HPDE6-E6E7 (cell line): Measurements from ENCODE around the gene COL5A3.
"Not testable (repeated sequence)": the region's sequence is repeated elsewhere in the genome, so short reads cannot be mapped to it uniquely, and the experiment has no call there.

ENCODE experiments used
- DNase-seq: peaks from one replicate; pipeline ENCODE4 v3.0.0; 2011; ENCODE audit warnings: missing footprints; ENCODE audit errors: extremely low spot score

The COL5A3 gene

DNA sequence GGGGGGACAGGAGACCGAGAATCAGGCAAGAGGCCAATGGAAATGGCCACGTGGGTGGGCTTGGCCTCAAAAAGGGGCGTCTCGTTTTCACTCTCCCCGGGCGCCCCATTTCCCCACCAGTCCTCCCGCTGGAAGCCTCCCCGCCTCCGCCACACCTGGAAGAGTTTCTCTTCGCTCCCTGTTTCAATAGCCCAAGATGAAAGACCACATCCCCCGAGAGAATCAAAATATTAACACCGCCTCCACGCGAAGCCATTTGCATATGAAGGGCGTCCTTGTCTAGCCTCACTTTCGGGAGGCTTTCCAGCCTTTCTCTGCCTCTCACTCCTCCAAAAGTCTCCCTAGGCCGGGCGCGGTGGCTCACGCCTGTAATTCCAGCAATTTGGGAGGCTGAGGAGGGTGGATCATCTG, 73.3 kb downstream of the COL5A3 start:
- no peak for DNase-seq

DNA sequence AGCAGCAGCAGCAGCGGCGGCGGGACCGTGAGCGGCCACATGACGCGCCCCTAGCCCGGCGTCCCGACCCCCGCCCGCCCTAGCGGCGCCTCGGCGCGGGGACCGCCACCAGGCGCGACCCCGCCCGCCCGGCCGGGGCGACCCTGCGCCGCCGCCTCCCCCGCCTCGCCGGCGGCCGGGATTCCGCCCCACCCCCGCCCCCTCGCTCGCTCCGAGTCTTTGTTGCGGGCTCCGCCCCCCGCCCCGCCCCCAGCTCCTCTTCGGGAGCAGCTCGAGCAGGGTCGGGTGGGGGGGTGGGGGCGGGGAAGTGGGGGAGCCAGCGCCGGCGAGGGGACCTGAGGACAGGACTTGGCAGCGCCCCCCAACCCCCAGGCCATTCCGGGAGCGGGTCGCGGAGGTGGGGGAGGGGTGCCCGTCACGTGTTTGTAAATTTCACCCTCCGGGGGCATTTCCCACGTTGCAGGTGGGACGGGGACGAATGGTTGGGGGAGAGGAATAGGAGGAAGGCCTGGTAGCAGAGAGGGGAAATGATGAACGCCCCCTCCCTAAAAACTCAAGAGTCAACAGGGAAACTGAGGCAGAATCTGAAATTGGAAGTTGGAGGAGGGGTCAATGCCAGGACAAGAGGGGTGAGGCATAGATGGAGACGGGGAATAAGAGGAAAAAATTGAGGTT, 73.8 kb downstream of the COL5A3 start, which contains the start of gene OLFM2:
Gene OLFM2 (minus strand): TSS at position 190 of the 675 bp plus-strand sequence. CDS start 149 bp downstream, at position 41.
- DNase-seq: no peak

DNA sequence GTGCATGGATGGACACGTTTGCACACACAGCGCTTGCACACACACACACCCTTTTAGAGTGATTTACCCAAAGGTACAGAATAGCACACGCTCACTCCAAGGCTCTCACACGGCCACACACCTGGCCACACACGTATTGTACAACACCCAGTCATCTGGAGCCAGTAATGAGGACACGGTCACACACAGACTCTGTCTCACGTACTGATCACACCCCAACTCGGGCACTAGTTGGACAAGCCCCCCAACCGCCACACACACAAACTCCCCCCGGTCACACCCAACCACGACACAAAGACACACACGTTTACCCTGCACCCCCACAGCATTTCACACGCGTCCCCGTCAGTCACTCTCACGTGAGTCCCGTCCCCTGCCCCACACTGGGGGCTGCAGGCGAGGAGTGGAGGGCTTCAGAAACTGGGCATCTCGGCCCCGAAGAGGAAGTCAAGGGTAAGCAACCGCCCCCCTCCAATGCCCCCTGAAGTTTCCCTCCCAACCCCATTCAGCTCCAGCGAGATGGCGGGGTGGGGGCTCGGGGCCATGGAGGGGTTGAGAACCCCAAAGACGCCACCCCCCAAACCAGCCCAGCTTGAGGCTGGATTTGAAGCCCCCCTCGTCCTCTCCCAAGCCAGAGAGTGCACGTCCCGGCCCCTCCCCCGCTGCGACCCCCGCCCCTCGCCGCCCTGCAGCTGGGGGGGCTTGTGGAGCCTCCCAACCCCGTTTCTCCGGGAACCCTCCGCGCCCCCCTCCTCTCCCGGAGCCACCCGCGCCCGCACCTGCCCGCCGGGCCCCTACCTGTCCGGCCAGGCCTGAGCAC, 74.6 kb downstream of the COL5A3 start:
- DNase-seq: no peak

DNA sequence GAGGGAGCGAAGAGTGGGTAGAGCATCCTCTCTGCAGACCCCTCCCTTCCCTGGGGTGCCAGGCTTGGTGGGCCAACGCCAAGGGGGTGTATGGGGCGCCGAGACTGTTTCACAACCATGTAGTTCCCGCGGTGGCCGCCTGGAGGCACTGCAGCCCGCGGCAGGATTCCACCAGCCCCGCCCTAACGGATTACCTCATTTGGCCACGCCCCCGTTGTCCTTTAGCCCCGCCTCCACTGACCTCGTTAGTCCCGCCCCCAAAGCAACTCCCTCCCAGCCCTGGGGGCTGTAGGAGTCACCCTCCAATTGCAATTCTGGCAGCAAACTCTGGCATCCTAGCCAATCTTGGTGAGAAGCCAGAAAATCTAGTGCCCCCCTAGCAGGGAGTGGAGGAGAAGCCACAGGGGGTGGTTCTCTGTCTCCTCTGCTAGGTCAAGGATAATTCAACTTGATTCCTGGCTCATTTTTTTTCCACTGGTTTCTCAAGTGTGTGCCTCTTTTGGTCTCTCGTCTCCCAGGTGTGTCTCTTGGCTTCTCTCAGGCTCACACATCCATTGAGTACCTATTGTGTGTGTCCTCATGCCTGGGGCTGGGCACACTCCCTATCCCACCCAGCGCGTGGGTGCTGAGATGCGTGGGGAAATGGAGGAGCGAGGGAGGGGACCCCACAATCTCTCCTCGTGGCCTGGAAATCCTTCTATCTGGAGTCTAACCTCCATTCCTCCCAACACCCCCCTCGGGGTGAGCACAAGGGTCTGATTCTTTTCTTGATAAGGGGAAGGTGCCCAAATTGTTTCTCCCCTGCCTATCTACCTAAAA, 76.0 kb downstream of the COL5A3 start:
- DNase-seq: no peak

DNA sequence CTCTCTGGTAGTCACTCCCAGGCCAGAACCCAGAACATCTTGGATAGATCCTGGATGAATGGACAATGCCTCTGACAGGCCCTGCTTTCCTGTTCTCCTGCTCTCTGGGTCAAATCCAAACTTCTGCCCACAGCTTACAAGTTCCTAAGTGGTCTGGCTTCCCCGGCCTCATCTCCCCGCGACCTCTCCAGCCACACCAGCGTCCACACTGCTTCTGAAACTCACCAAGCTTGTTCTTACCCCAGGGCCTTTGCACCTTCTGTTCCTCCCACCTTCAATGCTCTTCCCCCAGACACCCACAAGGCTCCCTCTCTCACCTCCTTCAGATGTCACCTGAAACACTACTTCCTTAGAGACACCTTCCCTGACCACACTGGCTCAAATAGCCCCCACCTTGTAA, 77.5 kb downstream of the COL5A3 start:
- DNase-seq: no peak

DNA sequence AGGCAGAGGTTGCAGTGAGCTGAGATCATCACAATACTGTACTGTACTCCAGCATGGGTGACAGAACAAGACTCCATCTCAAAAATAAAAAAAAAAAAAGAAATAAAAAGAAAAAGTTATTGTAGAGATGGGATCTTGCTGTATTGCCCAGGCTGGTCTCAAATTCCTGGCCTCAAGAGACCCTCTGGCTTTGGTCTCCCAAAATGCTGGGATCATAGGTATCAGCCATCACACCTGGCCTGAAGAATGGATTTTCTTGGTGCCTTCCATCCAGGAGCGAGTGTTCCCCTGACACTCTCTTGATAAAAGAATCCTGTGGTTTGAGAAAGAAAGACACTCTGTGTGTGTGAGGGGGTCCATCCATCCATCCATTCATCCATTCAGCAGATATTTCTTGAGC, 78.7 kb downstream of the COL5A3 start:
- DNase-seq: no peak

DNA sequence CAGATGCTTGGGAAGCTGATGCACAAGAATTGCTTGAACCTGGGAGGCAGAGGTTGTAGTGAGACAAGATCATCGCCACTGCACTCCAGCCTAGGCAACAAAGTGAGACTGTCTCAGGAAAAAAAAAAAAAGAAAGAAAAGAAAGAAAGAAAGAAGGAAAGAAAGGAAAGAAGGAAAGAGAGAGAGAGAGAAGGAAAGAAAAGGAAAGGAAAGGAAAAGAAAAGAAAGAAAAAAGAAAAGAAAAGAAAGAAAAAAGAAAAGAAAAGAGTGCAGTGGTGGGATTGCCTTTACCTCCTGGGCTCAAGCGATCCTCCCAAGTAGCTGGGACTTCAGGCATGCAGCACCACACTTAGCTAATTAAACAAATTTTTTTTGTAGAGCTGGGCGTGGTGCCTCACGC, 86.9 kb downstream of the COL5A3 start:
- no peak for DNase-seq

DNA sequence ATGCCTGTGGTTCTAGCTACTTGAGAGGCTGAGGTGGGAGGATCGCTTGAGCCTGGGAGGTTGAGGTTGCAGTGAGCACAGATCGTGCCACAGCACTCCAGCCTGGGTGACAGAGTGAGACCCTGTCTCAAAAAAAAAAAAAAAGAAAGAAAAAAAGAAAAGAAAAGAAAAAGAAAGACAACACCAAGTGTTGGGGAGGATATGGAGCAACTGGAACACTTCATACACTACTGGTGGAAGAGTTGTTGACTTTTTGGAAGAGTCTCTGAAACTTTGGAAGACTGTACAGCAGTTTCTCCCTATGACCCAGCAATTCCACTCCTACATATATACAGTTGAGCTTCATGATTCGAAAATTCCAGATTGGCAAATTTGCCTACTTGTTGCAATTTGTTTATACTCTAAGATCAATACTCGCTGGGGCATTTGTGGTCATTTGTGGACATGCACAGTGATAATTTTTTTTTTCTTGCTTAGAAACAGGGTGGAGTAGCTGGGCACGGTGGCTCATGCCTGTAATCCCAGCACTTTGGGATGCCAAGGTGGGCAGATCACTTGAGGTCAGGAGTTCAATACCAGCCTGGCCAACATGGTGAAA, 87.4 kb downstream of the COL5A3 start:
- not testable (repeated sequence) for DNase-seq

DNA sequence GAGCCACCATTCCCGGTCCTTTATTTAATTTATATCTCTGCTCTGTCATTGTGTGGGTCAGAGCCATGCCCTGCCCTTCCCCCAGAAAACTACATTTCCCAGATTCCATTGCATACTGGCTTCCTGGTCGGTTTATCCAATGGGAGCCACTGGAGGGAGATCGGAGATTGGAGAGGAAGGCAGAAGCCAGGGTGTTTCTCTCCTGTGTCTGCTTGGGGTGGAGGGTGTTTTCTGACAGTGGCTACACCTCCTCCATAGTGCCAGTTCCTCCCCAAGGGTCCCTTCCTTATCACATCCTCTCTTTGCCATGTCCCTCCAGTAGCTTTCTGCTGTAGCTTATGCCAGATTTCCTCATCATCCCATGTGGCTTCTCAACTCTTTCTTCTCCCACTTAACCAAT, 93.0 kb downstream of the COL5A3 start:
- peak; percentile 64 for DNase-seq

DNA sequence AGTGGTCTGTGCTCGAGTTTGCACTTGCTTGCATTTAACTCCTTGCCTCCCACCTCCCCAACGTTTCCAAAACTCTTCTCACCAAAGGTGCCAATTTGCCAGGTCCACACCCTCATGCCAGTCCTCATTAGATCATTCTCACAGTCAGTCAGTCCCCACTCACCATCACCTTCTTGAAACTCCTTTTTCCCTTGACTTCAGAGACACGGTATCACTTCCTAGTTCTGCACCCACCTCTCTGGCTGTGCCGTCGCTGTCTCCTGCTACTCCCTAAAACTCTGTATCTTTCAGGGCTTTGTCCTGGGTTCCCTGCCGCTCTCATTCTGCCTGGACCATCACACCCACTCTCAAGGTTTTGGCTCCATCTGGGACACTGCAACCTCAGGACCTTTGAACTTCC, 93.6 kb downstream of the COL5A3 start:
- DNase-seq: no peak

DNA sequence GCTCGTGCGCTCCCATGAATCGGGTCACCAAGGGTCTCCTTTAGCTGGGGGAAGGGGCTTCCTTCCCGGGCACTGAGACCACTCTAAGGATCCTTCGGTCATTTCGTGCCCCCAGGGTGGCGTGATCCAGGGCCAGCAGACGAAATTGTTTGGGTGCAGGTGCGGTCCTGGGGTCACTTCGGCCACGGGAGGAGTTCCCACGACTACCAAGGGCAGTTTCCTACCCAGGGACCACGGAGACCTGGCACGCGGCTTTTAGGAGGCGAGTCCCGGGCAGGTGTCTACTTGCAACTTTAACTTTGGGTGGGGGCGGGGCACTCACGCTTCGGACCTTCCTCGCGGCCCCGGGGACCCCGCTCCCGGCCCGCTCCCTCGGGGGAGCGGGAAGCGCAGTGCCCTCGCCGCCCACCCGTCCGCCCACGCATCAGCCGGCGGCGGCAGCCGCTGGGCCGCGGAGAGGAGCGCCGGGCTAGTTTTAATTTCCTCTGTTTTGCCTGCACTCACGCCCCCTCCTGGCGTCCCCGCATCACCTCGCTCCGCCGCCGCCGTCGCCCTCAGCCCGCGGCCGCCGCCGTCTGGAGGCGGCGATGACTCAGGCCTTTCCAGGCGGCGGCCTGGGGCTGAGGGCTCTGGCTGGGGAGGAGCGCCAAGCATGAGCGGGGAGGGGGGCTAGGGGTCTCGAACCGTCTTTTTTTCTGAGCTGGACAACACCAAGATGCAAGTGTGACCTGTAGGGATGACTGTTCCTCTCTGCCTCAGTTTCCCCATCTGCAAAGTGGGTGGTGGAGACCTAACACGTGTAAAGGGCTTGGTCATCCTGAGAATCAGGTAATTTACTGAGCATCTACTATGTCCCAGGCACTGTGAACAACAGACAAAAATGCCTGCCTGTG, 95.7 kb downstream of the COL5A3 start:
- DNase-seq: peak; percentile 87

DNA sequence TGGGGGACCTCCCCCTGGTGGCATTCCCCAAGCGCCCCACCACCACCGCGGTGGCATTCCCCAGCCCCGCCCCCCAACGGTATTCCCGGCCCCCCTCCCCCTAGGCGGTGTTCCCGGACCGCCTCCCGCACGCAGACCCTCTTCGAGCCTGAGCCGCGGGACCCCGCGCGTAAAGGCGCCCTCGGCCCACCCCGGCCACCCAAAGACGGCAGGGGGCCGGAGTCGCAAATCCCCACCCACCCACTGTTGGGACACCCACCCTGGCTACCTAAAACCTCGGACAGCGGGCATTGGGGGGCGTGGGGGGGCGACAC, 96.3 kb downstream of the COL5A3 start:
- DNase-seq: no peak

DNA sequence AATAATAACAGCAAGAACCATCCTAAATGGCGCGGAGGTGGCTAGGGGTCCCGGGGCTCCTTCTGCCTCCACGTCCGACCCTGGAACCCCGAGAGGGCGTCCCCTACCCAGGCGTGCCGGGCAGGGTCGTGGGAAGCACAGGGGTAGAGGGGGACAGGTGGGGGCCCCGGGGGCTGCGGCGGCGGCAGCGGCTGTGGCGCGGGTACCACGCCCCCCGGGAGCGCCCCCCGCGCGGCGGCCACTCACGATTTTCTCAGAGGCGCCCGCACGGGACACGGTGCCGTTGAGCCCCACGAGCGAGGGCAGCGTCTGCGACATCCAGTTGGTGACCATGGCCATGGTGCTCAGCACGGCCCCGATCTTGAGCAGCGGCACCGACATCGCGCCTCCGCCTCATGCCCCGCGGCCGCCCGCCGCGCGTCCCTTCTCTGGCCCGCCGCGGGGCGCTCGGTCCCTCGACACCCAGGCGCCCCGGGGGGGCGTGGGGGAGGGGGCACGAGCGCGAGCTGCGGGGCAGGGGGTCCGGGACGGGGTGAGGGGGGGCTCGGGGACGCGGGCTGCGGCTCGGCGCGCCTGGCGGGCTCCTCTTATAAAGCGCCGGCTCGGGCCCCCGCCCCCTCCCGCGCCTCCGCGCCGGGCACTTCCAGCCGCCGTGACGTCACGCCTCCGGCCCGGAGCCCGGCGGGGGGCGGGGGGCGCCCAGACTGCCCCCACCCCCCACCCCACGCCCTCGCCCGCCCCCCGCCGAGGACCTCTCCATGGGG, 96.9 kb downstream of the COL5A3 start:
- no peak for DNase-seq

DNA sequence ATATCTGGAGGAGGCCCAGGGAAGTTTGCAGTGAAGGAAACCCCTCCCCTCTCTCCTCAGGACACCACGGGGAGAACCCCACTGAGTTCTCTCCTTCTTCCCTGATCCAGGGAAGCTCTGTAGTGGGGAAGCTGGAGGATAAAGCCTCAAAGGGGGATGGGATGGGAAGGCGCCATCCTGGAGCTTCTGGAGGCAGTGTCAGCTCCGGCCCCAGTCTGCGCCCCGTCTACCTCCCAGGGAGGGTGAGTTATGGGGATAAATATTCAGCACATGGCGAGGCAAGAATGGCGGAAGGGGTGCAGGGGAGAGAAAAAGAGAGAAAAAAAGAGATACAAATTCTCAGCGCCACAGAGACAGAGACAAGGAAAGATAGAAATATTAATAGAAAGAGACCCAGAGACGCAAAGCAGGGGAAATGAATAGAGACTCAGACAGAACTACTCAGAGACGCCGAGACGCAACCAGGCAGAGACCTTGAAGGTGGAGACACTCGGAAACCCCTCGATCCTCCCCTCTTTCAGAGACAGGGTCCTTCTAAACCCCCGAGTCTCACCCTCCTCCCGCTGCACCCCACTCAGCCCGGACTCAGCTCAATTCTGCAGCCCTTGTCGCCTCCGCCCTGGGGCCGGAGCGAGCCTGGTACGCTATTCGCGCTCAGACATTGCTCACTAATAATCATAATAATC, 97.6 kb downstream of the COL5A3 start:
- DNase-seq: no peak

DNA sequence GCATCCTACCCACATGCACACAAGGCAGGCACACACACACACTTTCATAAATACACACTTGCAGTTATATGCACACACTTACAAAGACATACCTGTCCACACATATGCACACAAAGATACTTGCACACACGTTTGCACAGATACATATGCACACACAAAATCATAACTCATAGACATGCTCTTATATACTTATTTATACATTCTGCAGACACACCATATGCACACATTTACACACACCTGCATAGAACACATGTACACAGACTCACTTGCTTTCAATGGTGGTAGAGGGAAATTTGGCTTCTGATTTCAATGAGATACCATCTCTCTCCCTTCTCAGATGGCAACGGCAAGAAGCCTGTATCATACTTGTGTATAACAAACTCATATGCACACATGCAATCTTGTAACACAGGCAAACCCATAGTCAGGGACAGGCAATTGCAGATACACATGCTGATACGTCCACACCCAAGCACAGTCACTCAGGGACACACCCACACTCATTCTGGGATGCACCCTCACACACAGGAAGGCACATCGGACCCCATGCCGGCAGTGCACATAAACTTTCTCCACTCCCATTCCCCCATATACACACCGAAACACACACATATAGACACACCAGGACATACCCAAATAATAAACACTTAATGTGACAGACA, 98.6 kb downstream of the COL5A3 start:
- DNase-seq: no peak

DNA sequence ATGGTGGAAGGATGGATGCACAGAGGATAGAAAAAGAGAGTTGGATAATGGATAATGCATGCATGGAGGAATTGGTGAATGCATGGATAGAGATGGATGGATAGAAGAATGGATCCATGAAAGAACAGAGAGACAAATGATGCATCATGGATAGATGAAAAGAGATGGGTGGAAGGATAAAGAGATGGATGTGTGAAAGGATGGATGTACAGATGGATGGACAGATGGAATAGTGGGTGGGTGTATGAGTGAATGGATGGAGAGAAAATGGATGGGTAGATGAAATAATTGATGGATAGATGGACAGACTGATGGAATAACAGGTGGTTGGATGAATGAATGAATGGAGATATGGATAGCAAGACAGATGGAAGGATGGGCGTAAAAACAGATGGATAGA, 99.7 kb downstream of the COL5A3 start:
- DNase-seq: no peak
